GM21723 (cell line): ENCODE results near the gene PELO.
"Not testable (repeated sequence)": the region's sequence is repeated elsewhere in the genome, so short reads cannot be mapped to it uniquely, and the experiment has no call there.

Source experiments
- ATAC-seq: cut with Tn5 transposase; IDR thresholded peaks from one replicate; pipeline ENCODE4 v1.9.1; 2021; ENCODE audit warnings: mild to moderate bottlenecking, moderate library complexity; ENCODE audit not compliant: unreplicated experiment

The PELO gene

GRCh38 chr5:52800394-52801213 lies 12.9 kb downstream of the PELO start:
- ATAC-seq: peak; percentile 50

DNA sequence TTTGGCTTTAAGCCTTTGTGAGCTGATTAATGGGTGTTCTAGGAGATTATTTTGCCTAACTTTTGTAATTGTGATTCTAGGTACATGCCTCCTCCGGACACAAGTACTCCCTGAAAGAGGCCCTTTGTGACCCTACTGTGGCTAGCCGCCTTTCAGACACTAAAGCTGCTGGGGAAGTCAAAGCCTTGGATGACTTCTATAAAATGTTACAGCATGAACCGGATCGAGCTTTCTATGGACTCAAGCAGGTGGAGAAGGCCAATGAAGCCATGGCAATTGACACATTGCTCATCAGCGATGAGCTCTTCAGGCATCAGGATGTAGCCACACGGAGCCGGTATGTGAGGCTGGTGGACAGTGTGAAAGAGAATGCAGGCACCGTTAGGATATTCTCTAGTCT lies 13.6 kb downstream of the PELO start:
- no peak for ATAC-seq

DNA sequence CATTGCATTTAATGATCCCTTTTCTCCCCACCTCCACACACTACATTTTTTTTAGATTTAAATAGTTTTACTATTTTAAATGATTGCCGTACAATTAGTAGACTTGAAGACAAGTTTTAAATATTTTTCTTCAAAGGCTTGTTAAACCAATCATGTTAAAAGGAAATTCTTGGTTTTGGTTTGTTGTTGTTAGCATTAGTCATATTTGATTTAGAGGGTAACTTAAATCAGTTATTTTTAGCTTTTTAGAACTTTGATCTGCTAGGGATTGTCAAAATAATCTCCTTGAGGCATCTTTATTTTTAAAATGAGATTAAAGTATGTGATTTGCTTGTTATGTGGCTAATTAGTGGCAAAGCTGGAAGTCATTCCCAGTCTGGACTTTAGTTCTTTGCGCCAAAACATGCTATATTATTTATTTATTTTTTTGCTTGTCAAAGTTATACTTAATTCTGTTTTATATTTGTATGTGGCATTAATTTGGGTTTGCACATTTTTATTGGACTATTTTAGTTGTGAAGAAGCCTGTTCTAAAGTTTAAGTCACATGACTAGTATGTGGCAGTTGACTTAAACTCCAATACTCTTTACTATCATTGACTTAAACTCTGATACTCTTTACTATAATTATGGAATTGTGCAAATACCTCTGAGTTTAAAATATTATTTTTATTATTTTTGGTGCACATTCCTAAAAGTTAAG lies 14.7 kb downstream of the PELO start:
- ATAC-seq: no peak

- no peak for ATAC-seq
These were observed 15.2 kb downstream of the PELO start for GRCh38 chr5:52802974-52803336.

DNA sequence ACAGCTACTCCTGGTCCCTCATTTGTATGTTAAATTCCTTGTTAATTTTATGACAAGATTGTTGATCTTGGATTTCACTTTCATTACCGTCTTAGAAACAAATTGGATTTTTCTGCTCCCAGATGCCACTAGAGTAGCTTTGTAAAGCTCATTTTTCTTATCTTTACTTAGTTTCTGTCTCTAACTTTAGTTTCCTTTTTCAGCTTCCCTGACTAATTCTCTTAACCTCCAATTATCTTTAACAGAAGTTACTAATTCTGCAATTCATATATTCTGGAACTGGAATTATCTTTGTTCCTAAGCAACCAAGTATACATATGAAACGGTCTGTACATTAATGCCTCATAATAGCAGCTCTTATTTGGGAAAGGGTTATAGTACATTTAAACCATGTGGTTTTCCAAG lies 16.7 kb downstream of the PELO start:
- ATAC-seq: no peak

GRCh38 chr5:52804981-52805380 lies 17.3 kb downstream of the PELO start:
- no peak for ATAC-seq

DNA sequence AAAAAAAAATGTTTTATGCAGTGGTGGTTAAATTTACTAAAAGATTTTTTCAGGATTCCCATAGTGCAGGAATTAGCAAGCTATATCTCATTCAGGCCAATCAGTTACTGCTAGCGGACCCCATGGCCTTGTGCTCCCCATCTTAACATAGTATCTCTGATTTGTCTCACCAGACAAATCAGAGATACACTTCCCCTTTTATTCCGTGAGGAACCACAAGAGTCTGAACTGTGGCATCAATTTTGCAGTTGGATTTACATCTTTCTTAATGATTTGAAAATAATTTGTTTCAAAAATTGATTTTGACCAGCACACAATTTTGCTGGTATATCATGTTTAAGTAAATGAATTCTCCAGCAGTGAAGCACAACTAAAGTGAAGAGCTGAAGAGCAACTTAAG lies 17.9 kb downstream of the PELO start:
- no peak for ATAC-seq

DNA sequence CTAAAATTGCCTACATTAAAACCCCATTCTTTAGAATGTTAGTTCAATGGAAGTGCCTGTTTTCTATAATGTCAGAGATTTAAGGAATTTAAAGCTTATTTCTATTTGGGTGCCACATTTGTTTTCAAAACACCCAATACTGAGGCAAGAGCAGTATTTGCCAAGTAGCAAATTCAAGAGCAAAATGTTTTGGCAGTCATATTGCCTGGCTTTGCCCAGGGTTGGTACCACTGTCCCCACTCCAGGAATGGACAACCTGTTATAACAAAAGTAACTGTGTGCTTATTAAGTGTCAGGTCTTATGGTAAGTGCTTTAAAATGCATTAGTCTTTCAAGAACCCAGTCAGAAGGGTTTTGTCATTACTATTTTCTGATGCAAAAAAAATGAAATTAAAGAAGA lies 19.3 kb downstream of the PELO start:
- ATAC-seq: no peak

- no peak for ATAC-seq
These were observed 20.0 kb downstream of the PELO start for GRCh38 chr5:52807723-52808122.

DNA sequence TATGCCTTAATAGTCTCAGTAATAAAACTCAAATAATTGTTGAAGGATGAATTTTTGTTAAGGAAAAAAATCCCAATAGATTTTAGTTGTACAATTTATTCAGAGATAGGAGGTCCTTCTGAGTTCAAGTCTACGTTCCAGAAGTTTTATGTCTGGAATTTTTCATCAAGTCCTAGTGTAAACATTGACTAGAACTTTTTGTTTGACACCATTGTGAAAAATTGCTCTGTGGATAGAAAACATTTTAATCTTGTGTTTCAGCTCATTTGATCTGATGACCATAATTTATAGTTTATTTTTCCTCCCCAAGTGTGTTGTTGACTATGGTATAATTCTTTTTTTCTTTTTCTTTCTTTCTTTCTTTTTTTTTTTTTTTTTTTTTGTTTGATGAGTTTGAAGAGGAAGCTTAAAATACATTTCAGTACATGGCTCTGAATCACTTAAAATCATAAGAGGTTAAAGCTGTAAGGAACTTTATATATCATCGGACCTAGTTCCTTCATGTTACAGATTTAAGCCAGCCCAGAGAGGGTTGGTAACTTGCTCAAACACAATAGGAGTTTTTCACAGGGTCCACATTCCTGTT lies 20.7 kb downstream of the PELO start:
- ATAC-seq: no peak

DNA sequence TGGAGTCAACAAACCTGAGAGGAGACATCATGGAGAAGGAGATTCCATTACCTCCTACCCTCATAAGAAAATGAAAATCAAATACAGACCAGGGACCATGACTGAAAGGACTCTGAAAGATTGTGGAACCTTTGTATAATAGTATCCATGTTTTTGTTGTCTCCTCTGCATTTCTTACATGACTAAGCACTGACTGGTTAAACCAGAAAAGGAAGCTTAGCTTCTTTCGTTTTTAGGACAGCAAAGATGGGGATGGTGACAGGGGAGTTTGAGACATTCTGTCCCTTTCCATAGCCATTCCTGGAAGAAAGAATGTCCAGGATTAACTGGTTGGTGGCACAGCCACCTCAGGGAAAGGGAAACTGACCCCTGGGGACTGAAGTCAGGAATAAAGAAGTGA lies 22.2 kb downstream of the PELO start:
- ATAC-seq: no peak

DNA sequence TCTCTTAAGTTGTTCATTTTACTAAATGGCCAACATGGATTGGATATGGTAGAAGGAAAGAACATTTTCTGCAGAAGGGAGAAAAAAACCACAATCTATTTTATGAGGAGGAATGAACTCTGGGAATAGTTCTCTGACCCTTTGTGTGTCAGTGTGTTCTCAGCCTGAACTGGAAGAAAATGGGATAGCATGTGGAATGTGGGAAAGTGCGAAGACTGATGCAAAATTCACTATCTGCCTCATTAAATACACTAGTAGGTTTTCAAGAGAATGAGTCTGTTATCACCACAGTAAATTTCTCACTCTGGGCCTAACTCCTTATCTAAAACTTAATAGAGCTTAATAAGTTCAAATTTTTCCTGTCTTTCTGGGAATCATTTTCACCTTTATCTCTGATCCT lies 22.7 kb downstream of the PELO start:
- no peak for ATAC-seq

DNA sequence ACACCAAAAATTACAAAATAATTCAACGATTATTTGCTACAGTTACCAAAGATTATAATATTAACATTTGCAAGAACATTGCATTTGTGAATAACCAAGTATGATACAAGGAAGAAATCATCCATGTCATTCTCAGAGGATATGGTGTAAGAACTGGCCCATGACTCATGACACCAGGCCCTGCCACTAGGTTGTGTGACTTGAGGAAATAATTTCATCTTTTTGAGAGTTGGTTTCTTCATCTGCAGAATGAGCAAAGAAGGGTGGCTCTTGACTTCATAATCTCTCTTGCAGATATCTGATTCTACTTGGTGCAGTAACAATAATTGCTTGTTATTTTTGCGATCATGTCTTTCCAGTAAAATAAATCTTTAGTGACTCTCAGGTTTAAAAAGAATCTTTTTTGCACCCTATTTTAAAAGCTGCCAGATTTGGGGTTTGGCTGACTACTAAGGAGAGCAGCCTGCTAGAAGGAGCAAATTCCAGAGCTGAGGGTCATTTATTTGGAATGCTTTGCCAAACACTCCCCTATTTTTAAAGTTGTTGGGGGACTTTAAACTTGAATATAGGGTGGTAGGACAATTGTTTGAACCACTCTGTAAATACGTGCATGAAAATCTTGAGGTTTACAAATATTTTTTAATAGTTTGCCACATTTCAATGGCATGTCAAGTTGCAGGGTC lies 23.5 kb downstream of the PELO start:
- no peak for ATAC-seq

DNA sequence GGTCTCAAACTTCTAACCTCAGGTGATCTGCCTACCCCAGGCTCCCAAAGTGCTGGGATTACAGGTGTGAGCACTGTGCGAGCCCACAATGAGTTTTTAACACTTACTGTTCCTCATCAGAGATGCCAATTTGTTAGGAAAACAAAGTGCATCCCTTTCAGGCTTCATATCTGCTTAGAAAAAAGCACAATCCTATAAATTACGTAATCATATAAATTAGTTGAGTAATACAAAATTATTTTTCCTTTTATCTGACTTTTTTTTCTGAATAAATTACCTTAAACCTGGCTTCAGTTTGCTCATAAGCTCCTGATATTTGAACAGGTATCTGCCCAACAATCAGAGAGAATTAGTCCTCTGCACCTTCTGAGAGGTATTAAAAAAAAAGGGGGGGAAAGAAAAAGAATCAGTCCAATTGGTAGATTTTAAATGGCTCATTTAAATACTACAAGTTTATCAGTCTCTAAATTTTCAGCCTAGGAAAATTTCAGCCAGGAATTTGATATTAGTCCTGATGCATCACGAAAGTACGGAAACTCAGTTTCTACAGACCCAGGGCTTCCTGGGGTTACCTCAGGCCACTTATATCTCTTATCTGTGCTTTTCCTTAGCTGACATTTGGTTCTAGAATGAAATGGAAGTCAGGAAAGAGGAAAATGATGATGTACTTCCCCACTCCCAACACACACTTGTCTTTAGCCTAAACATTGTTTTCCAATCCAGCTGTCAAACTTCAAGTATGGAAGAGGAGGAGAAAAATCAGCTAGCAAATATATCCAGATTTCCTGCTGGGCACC lies 26.8 kb downstream of the PELO start:
- ATAC-seq: no peak

- no peak for ATAC-seq
These were observed 30.1 kb downstream of the PELO start for GRCh38 chr5:52817818-52818217.

- no peak for ATAC-seq
These were observed 30.6 kb downstream of the PELO start for GRCh38 chr5:52818360-52818759.

DNA sequence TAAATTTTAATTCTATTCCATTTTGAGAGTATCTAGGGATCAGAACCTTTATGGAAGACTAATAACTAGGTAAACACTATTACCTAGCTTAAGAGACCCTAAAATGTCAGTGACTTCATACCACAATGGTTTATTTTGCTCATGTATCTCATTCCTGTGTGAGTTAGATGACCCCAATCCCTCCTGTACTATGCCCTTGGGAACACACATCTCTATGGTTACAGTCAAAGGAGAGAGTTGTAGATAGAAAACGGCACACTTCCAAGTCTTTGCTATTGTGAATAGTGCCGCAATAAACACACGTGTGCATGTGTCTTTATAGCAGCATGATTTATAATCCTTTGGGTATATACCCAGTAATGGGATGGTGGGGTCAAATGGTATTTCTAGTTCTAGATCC lies 31.1 kb downstream of the PELO start:
- not testable (repeated sequence) for ATAC-seq

- ATAC-seq: no peak
These were observed 34.2 kb downstream of the PELO start for GRCh38 chr5:52821901-52822300.

DNA sequence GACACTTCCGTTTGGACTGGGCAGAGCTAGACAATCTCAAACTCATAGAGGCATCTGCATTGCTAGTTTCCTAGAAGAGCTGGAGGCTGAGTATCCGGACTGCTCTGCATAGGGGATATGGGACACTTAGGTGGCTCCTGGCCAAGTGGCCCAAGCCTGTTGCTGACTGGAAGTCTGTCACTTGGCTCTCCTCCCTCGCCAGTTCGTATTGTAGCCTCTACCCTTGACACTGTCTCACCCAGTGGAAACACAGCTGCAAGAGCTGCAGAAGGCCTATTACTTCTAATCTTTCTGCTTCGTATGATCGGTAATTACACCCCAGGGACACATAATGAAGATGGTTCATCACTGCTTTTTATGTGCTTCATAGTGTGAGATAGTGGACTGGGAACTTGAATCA lies 34.7 kb downstream of the PELO start:
- ATAC-seq: no peak

GRCh38 chr5:52824827-52825226 lies 37.1 kb downstream of the PELO start:
- ATAC-seq: no peak

DNA sequence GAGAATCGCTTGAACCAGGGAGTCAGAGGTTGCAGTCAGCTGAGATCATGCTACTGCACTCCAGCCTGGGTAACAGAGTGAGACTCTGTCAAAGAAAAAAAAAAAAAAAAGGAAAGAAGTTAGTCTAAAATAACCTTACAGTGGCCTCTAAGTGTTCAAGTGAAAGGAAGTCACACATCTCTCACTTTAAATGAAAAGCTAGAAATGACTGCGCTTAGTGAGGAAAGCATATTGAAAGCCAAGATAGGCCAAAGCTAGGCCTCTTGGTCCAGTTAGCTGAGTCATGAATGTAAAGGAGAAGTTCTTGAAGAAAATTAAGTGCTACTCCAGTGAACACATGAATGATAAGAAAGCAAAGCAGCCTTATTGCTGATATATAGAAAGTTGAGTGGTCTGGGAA lies 38.1 kb downstream of the PELO start:
- ATAC-seq: peak; percentile 93
